Heart left ventricle (tissue), 13 donors: ENCODE measurements around the gene CAMK2D.

Source experiments
- POLR2A ChIP-seq, 2 donors: fragments of 450-650 bp; IDR thresholded peaks; one replicate each; pipeline ENCODE4 v1.6.1; 2017; ENCODE audit warnings: antibody characterized with exemption in 2 of 2, mild to moderate bottlenecking in 2 of 2, moderate library complexity in 2 of 2
- TF ChIP-seq, protein P1 (sequence below), 12 donors: fragments of 200-600 bp; sonication (generic) in 4 of 12; IDR thresholded peaks; one replicate each; pipeline versions ENCODE4 v1.5.0 to v1.8.0; 2018 to 2022; ENCODE audit warnings: antibody characterized with exemption in 12 of 12, mild to moderate bottlenecking in 5 of 12
- donor health status: ischemic (EF 13 %, LVEDD 7.1; RV severe dilation, severe dysfunction).
- donor health status: DM: no; HTN: yes; CAD: no.
- donor health status: DM: no; HTN: no; CAD: no.
- donor health status: ischemic (EF 25% LVEDD 6.9; RV normal size, moderate dysfunction).
- donor health status: ischemic (EF 25% LVEDD 5.7; RV mildly dilated, moderate dysfunction).
- donor health status: ischemic (EF 35%, LVEDD 5.7; RV mildly dilated, moderate dysfunction).
- donor health status: nonischemic (EF 11% LVEDD 7.7; RV severe dilation, severe dysfunction).
- donor health status: DM: yes; HTN: yes; CAD: no.
- donor health status: PGD.
- donor health status: ischemic (EF 29% LVEDD 5.4; RV normal size, mild dysfunction).
- donor health status: nonischemic (EF 23%, LVEDD 6.1; RV moderate dilation, normal function).

DNA sequence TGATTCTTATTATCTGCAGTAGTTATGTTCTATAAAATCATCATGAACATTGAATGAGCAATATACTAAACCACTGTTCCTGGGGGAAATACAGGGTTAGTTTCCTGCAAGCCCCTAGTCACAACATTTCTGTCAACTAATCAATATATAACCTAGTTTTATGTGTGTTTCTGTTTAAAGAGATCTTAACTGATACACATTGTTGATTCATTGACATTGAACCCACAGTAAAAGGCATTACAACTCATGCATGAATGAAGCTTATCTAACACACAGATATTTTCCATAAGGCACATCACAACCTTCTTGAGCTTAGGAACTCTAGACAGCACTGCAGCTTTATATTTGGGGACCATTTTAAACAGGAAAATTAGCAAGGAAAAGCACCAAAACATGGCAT lies 134.2 kb downstream of the CAMK2D start:
- TF ChIP-seq, protein P1, sequence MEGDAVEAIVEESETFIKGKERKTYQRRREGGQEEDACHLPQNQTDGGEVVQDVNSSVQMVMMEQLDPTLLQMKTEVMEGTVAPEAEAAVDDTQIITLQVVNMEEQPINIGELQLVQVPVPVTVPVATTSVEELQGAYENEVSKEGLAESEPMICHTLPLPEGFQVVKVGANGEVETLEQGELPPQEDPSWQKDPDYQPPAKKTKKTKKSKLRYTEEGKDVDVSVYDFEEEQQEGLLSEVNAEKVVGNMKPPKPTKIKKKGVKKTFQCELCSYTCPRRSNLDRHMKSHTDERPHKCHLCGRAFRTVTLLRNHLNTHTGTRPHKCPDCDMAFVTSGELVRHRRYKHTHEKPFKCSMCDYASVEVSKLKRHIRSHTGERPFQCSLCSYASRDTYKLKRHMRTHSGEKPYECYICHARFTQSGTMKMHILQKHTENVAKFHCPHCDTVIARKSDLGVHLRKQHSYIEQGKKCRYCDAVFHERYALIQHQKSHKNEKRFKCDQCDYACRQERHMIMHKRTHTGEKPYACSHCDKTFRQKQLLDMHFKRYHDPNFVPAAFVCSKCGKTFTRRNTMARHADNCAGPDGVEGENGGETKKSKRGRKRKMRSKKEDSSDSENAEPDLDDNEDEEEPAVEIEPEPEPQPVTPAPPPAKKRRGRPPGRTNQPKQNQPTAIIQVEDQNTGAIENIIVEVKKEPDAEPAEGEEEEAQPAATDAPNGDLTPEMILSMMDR (IDR thresholded peaks at IDR 0.05) = no peak
- TF ChIP-seq POLR2A (IDR thresholded peaks at IDR 0.05) = no peak
